Ovary (tissue), 3 donors: ENCODE measurements around the gene MEAK7.

ENCODE experiments used
- CTCF ChIP-seq, 3 donors: fragments of 450-650 bp in 2 of 3; fragments of 200-600 bp in 1 of 3; IDR thresholded peaks; one replicate each; pipeline versions ENCODE4 v1.5.1 to v1.8.0; 2016 to 2022; ENCODE audit warnings: antibody characterized with exemption in 3 of 3, mild to moderate bottlenecking in 1 of 3
- EP300 ChIP-seq: sonication (generic); formaldehyde crosslinking; IDR thresholded peaks from one replicate; pipeline ENCODE4 v1.6.1; 2017; ENCODE audit warnings: antibody characterized with exemption
- donor health status: DM: no; HTN: no; CAD: no.

- TF ChIP-seq CTCF (IDR thresholded peaks at IDR 0.05) (no peak), EP300 (no peak)
These were observed 20.0 kb upstream of the MEAK7 start for GRCh38 chr16:84524346-84524920.
